ENCODE results near the gene ARL15. TPM values are rescaled to one million over a fixed set of nuclear protein-coding genes. Genes with fewer than 3 reads are reported as not detected.

The ARL15 gene
- total and polyA plus RNA-seq, 9 of the 15 experiments (the other 6 are each of a cell fraction or from before 2014, with no cell fraction given): 18.5 to 80.4 (median 57.0) TPM

DNA sequence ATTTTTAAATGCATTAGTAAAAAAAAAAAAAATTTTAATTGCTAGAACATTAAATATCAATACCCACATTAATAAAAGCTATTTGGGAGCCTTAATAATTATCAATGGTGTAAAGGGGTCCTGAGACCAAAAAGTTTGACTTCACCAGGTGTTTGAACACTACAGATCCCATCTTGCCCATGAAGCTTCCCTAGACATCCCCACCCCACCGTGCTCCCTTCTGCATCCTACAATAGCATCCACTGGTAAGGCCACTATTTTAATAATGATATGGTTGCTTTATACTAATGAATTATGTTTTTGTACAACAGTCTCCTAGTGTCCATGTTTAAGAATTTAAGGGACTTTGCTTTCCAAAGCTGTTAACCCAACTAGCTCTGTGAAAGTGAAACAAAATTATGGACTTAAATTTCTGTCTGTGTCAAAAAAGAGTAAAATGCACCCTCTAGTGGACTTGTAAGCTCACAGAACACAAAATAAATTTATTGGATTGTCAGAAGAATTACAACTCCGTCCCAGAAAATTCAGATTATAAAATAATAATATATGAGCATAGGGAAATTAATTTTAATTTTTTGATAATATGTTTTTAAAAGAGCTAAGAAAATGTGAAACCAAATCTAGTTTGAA, 76.0 kb downstream of the ARL15 start:
- H3K4me2 ChIP-seq (ENCODE audit: insufficient read depth, low read length): no peak overlapping the region
- H3K27ac ChIP-seq (ENCODE audit: extremely low read depth, low read depth, low read length): no peak overlapping the region
- H3K36me3 ChIP-seq (ENCODE audit: control insufficient read depth, insufficient read depth, low read length): no peaks in the 10 kb centered on the region
- ChIA-PET POLR2A (interaction anchor here (1.0 to 1.2 kb wide), 2 partner anchors 76 to 88 kb away, joined by 3 read pairs; partner anchors contain the start of gene ARL15), CTCF (ENCODE audit: low intra/inter-chr PET ratio) (interaction anchor here (0.5 to 0.9 kb wide), 2 partner anchors 12 to 275 kb away, joined by 3 read pairs; no protein-coding TSS in a partner anchor)
- H3K27me3 ChIP-seq (ENCODE audit: control insufficient read depth in 2 of 2, insufficient read depth in 2 of 2, low read length in 2 of 2): no peaks in the 10 kb centered on the region
- no peak for DNase-seq (ENCODE audit: extremely low read depth in 1 of 4, low spot score in 3 of 4)
- no TSS peak for BruUV-seq (replicated peaks)
- no peak for TF ChIP-seq ZBED1 (IDR thresholded peaks at IDR 0.05)
- TF ChIP-seq ZNF507 (tag; conservative IDR thresholded peaks at IDR 0.05): no peak
- TF ChIP-seq CTBP1 (IDR thresholded peaks at IDR 0.05; ENCODE audit: borderline replicate concordance): no peak
- no peak for TF ChIP-seq GABPB2 (CRISPR knock-in tag; conservative IDR thresholded peaks at IDR 0.05)
- peak in 1 of 3 experiments; percentile 45; a peak in 2 of 6 replicates for TF ChIP-seq CTCF (IDR thresholded peaks at IDR 0.05 in 2 of 3, conservative IDR thresholded peaks at IDR 0.05 in 1 of 3; ENCODE audit: insufficient read depth in 2 of 3, low read depth in 1 of 3, low read length in 3 of 3)
- TF ChIP-seq, protein P1, sequence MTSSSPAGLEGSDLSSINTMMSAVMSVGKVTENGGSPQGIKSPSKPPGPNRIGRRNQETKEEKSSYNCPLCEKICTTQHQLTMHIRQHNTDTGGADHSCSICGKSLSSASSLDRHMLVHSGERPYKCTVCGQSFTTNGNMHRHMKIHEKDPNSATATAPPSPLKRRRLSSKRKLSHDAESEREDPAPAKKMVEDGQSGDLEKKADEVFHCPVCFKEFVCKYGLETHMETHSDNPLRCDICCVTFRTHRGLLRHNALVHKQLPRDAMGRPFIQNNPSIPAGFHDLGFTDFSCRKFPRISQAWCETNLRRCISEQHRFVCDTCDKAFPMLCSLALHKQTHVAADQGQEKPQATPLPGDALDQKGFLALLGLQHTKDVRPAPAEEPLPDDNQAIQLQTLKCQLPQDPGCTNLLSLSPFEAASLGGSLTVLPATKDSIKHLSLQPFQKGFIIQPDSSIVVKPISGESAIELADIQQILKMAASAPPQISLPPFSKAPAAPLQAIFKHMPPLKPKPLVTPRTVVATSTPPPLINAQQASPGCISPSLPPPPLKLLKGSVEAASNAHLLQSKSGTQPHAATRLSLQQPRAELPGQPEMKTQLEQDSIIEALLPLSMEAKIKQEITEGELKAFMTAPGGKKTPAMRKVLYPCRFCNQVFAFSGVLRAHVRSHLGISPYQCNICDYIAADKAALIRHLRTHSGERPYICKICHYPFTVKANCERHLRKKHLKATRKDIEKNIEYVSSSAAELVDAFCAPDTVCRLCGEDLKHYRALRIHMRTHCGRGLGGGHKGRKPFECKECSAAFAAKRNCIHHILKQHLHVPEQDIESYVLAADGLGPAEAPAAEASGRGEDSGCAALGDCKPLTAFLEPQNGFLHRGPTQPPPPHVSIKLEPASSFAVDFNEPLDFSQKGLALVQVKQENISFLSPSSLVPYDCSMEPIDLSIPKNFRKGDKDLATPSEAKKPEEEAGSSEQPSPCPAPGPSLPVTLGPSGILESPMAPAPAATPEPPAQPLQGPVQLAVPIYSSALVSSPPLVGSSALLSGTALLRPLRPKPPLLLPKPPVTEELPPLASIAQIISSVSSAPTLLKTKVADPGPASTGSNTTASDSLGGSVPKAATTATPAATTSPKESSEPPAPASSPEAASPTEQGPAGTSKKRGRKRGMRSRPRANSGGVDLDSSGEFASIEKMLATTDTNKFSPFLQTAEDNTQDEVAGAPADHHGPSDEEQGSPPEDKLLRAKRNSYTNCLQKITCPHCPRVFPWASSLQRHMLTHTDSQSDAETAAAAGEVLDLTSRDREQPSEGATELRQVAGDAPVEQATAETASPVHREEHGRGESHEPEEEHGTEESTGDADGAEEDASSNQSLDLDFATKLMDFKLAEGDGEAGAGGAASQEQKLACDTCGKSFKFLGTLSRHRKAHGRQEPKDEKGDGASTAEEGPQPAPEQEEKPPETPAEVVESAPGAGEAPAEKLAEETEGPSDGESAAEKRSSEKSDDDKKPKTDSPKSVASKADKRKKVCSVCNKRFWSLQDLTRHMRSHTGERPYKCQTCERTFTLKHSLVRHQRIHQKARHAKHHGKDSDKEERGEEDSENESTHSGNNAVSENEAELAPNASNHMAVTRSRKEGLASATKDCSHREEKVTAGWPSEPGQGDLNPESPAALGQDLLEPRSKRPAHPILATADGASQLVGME (CRISPR knock-in tag; IDR thresholded peaks at IDR 0.05): no peak
- peak in 1 of 2 experiments; percentile 21; a peak in 2 of 4 replicates for TF ChIP-seq RAD21 (CRISPR knock-in tag; conservative IDR thresholded peaks at IDR 0.05 in 1 of 2, IDR thresholded peaks at IDR 0.05 in 1 of 2)
- no peak for TF ChIP-seq PHF21A (IDR thresholded peaks at IDR 0.05; ENCODE audit: borderline replicate concordance, low read depth)
- H3K9me3 ChIP-seq (replicated peaks; ENCODE audit: control insufficient read depth, insufficient read depth, low read depth, low read length): no peaks in the 10 kb centered on the region
- no peak overlapping the region for H2AFZ ChIP-seq (ENCODE audit: low read depth, low read length)
- H4K20me1 ChIP-seq (replicated peaks; ENCODE audit: control insufficient read depth, insufficient read depth, low read length): peaks cover 11% of the 10 kb centered on the region; the same call in 1 of the 2 replicates
- in situ Hi-C loops (cut with MboI): loop anchor here (25.0 kb wide), 1 partner anchor 628 kb away; no protein-coding TSS in a partner anchor
- H3K4me3 ChIP-seq: no peak overlapping the region
- no peaks in the 10 kb centered on the region for H3K4me1 ChIP-seq (replicated peaks in 1 of 2; ENCODE audit: control insufficient read depth in 2 of 2, insufficient read depth in 2 of 2, low read length in 2 of 2)
- intact Hi-C loops (cut with micrococcal nuclease): loop anchor here (5.0 kb wide), 1 partner anchor 757 kb away; no protein-coding TSS in a partner anchor
- no peak for FAIRE-seq
- H3K9ac ChIP-seq (ENCODE audit: insufficient read depth in 1 of 2, low read depth in 2 of 2, low read length in 2 of 2): no peak overlapping the region
- H3K79me2 ChIP-seq (ENCODE audit: control insufficient read depth, insufficient read depth, low read length): peaks cover 80% of the 10 kb centered on the region
- no peaks in the 10 kb centered on the region for H3K9me1 ChIP-seq (ENCODE audit: control insufficient read depth, insufficient read depth, low read length)
- 88% methylated on average over 2 of the region's 2 CpGs for WGBS (ENCODE audit: insufficient coverage, low coverage, missing lambda C conversion rate)
- ATAC-seq: no peak

All from K562 (cell line).